ENCODE results near the gene ABHD5. TPM values are rescaled to one million over a fixed set of nuclear protein-coding genes. Genes with fewer than 3 reads are reported as not detected.
A peak's percentile ranks its signal among the peaks of the same experiment; 100 is the strongest.

The ABHD5 gene
- total RNA-seq, 1 donor: 37.6 TPM

DNA sequence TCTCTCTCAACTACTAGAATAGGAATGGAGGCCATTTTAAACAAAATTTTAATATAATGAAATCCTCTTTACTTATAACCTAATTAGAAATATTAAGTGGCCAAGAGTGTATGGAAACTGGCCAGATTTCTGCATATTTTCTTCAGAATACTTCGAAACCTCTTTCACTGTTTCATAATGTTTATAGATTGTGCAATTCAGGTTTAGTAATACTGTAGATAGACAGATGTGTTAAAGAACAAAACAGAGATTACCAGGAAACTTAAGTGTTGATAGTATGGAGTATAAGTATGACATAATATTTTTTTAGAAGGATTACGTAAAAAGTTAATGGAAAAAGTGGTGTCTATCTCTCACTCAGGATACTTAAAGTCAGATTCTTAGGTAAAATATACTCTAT, 4.7 kb downstream of the ABHD5 start:
- H3K4me2 ChIP-seq (ENCODE audit: insufficient read depth, low read length): no peak overlapping the region
- peaks cover 16% of the 10 kb centered on the region for H3K4me1 ChIP-seq (ENCODE audit: insufficient read depth, low read length)
- H3K27ac ChIP-seq (ENCODE audit: low read depth, low read length): no peak overlapping the region
- no peak overlapping the region for H3K4me3 ChIP-seq (ENCODE audit: insufficient read depth, low read length)
- peaks cover 83% of the 10 kb centered on the region for H3K79me2 ChIP-seq (ENCODE audit: insufficient read depth, low read length)
- H3K36me3 ChIP-seq (ENCODE audit: insufficient read depth, low read length): no peaks in the 10 kb centered on the region
- H4K20me1 ChIP-seq (ENCODE audit: insufficient read depth, low read length): peaks cover 4% of the 10 kb centered on the region
- H3K9me3 ChIP-seq (ENCODE audit: low read depth, low read length): no peaks in the 10 kb centered on the region
- no peak for DNase-seq (ENCODE audit: insufficient read length, low spot score, missing footprints)
- H2AFZ ChIP-seq (ENCODE audit: low read length): no peak overlapping the region
- TF ChIP-seq, protein P1, sequence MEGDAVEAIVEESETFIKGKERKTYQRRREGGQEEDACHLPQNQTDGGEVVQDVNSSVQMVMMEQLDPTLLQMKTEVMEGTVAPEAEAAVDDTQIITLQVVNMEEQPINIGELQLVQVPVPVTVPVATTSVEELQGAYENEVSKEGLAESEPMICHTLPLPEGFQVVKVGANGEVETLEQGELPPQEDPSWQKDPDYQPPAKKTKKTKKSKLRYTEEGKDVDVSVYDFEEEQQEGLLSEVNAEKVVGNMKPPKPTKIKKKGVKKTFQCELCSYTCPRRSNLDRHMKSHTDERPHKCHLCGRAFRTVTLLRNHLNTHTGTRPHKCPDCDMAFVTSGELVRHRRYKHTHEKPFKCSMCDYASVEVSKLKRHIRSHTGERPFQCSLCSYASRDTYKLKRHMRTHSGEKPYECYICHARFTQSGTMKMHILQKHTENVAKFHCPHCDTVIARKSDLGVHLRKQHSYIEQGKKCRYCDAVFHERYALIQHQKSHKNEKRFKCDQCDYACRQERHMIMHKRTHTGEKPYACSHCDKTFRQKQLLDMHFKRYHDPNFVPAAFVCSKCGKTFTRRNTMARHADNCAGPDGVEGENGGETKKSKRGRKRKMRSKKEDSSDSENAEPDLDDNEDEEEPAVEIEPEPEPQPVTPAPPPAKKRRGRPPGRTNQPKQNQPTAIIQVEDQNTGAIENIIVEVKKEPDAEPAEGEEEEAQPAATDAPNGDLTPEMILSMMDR (IDR thresholded peaks at IDR 0.05; ENCODE audit: extremely low read depth, low read depth, low read length): no peak
- no peaks in the 10 kb centered on the region for H3K27me3 ChIP-seq (ENCODE audit: insufficient read depth, low read length)

DNA sequence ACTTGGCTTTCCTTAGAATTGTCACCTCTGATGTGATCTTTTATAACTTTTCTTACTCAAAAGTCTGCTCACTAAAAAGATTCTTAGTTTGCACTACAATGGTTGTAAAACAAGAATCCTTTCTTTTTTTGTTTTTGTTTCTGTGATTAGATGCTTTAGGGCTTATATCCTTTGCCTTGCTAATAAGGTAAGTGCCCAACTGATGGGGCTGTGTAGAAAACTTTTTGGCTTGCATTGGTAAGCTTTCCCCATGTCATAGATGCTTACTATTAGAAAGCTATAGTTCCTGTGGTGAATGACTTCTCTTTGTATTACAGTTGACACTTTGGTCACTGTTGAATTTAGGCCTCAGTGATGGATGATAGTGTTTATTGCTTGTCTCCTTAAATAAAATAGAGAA, 5.1 kb downstream of the ABHD5 start:
- DNase-seq (ENCODE audit: insufficient read length, low spot score, missing footprints): no peak
- Histone ChIP-seq H2AFZ (ENCODE audit: low read length) (no peak overlapping the region), H4K20me1 (ENCODE audit: insufficient read depth, low read length) (peaks cover 4% of the 10 kb centered on the region), H3K9me3 (ENCODE audit: low read depth, low read length) (no peaks in the 10 kb centered on the region), H3K36me3 (ENCODE audit: insufficient read depth, low read length) (no peaks in the 10 kb centered on the region), H3K4me1 (ENCODE audit: insufficient read depth, low read length) (peaks cover 15% of the 10 kb centered on the region), H3K79me2 (ENCODE audit: insufficient read depth, low read length) (peaks cover 84% of the 10 kb centered on the region), H3K27ac (ENCODE audit: low read depth, low read length) (no peak overlapping the region), H3K27me3 (ENCODE audit: insufficient read depth, low read length) (no peaks in the 10 kb centered on the region), H3K4me2 (ENCODE audit: insufficient read depth, low read length) (no peak overlapping the region), H3K4me3 (ENCODE audit: insufficient read depth, low read length) (no peak overlapping the region)
- TF ChIP-seq, protein P1 (IDR thresholded peaks at IDR 0.05; ENCODE audit: extremely low read depth, low read depth, low read length): no peak

DNA sequence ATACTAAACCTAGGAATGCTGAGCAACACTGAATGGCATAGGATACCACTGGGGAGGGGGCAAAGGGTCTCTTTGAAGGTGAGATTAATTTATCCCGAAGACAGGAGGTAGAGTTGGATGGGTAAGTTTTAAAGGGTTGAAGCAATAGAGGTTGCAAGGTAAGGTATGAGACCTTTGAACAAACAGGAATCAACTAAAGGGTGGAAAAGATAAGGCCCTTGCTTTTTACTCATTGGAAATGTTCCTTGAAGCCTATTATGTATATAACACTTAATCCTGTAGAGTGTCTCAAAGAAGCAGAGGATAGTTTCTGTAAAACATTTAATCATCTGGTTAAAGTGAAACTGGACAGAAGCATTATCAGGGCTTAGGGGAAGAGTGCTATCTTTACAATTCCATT, 5.7 kb downstream of the ABHD5 start:
- Histone ChIP-seq H3K9me3 (ENCODE audit: low read depth, low read length) (no peaks in the 10 kb centered on the region), H3K79me2 (ENCODE audit: insufficient read depth, low read length) (peaks cover 81% of the 10 kb centered on the region), H3K4me3 (ENCODE audit: insufficient read depth, low read length) (no peak overlapping the region), H3K4me2 (ENCODE audit: insufficient read depth, low read length) (no peak overlapping the region), H3K36me3 (ENCODE audit: insufficient read depth, low read length) (peaks cover 2% of the 10 kb centered on the region), H3K4me1 (ENCODE audit: insufficient read depth, low read length) (peaks cover 15% of the 10 kb centered on the region), H3K27me3 (ENCODE audit: insufficient read depth, low read length) (no peaks in the 10 kb centered on the region), H3K27ac (ENCODE audit: low read depth, low read length) (no peak overlapping the region), H2AFZ (ENCODE audit: low read length) (no peak overlapping the region), H4K20me1 (ENCODE audit: insufficient read depth, low read length) (peaks cover 4% of the 10 kb centered on the region)
- TF ChIP-seq, protein P1 (IDR thresholded peaks at IDR 0.05; ENCODE audit: extremely low read depth, low read depth, low read length): no peak
- DNase-seq (ENCODE audit: insufficient read length, low spot score, missing footprints): peak; percentile 44

GRCh38 chr3:43696881-43697280, 6.1 kb downstream of the ABHD5 start:
- H4K20me1 ChIP-seq (ENCODE audit: insufficient read depth, low read length): peaks cover 4% of the 10 kb centered on the region
- H3K79me2 ChIP-seq (ENCODE audit: insufficient read depth, low read length): peaks cover 77% of the 10 kb centered on the region

More at GRCh38 chr3:43696881-43697280, 6.1 kb downstream of the ABHD5 start:
- TF ChIP-seq, protein P1 (IDR thresholded peaks at IDR 0.05; ENCODE audit: extremely low read depth, low read depth, low read length): no peak
- H3K4me1 ChIP-seq (ENCODE audit: insufficient read depth, low read length): peaks cover 11% of the 10 kb centered on the region
- H3K4me2 ChIP-seq (ENCODE audit: insufficient read depth, low read length): no peak overlapping the region
- no peak overlapping the region for H2AFZ ChIP-seq (ENCODE audit: low read length)
- H3K27me3 ChIP-seq (ENCODE audit: insufficient read depth, low read length): no peaks in the 10 kb centered on the region
- DNase-seq (ENCODE audit: insufficient read length, low spot score, missing footprints): no peak
- no peaks in the 10 kb centered on the region for H3K9me3 ChIP-seq (ENCODE audit: low read depth, low read length)
- peaks cover 6% of the 10 kb centered on the region for H3K36me3 ChIP-seq (ENCODE audit: insufficient read depth, low read length)
- H3K27ac ChIP-seq (ENCODE audit: low read depth, low read length): no peak overlapping the region
- no peak overlapping the region for H3K4me3 ChIP-seq (ENCODE audit: insufficient read depth, low read length)

Data from osteoblast (primary cell).